H1 (cell line): Measurements from ENCODE around the gene CDK16. TPM values are rescaled to one million over a fixed set of nuclear protein-coding genes. Genes with fewer than 3 reads are reported as not detected.

ENCODE experiments used
- CTCF ChIA-PET: fragments of 300-600 bp; sonication (Branson Sonifier 250); formaldehyde crosslinking; loops from one replicate; lab custom pipeline; 2021; ENCODE audit not compliant: partially characterized antibody; lab: Charles Lee
- POLR2A ChIA-PET: fragments of 300-600 bp; sonication (Branson Sonifier 250); formaldehyde crosslinking; loops from one replicate; lab custom pipeline; 2021; ENCODE audit warnings: inconsistent platforms; ENCODE audit not compliant: partially characterized antibody; lab: Charles Lee
- DNase-seq, 2 experiments: peaks; one replicate each; pipeline versions ENCODE4 v3.0.0 to v3.0.0-alpha.2; 2010 to 2022; ENCODE audit warnings: low spot score in 2 of 2, low read depth in 1 of 2, mixed read lengths in 1 of 2
- FAIRE-seq: peaks from 2 replicates; lab custom pipeline; 2011; peaks lifted over from hg19 to GRCh38; lab: Jason Lieb, UNC
- H2AFZ ChIP-seq: 2 replicates; pipeline ENCODE4 v1.8.1; 2012; ENCODE audit warnings: low read length, inconsistent platforms
- H2AK5ac ChIP-seq: 2 replicates; pipeline ENCODE4 v1.6.1; 2013; ENCODE audit warnings: low read depth, low read length
- H2BK120ac ChIP-seq: replicated peaks from 2 replicates; pipeline ENCODE3; 2013; ENCODE audit warnings: low read depth, low read length, inconsistent platforms
- H2BK12ac ChIP-seq: 2 replicates; pipeline ENCODE4 v1.6.1; 2013; ENCODE audit warnings: low read depth, low read length
- H2BK15ac ChIP-seq: 2 replicates; pipeline ENCODE4 v1.6.1; 2013; ENCODE audit warnings: low read length
- H2BK20ac ChIP-seq: 2 replicates; pipeline ENCODE4 v1.6.1; 2013; ENCODE audit warnings: low read length
- H2BK5ac ChIP-seq: 2 replicates; pipeline ENCODE4 v1.6.1; 2013; ENCODE audit warnings: low read depth, low read length
- H3K14ac ChIP-seq: 2 replicates; pipeline ENCODE4 v1.6.1; 2013; ENCODE audit warnings: inconsistent platforms; ENCODE audit not compliant: insufficient read length
- H3K18ac ChIP-seq: 2 replicates; pipeline ENCODE4 v1.6.1; 2013; ENCODE audit warnings: low read length; ENCODE audit errors: extremely low read depth
- H3K23ac ChIP-seq: 2 replicates; pipeline ENCODE4 v1.6.1; 2013; ENCODE audit warnings: inconsistent platforms; ENCODE audit not compliant: insufficient read length
- H3K23me2 ChIP-seq: 2 replicates; pipeline ENCODE4 v1.6.1; 2013; ENCODE audit warnings: low read depth, low read length
- H3K27ac ChIP-seq: 2 replicates; pipeline ENCODE4 v1.6.1; 2011; ENCODE audit warnings: low read depth, low read length, inconsistent platforms
- H3K27me3 ChIP-seq, 4 experiments: replicated peaks in 1 of 4; 1 replicate in 1 of 4; 2 replicates in 3 of 4; pipeline versions ENCODE4 v1.6.1 to v1.8.1; 2011 to 2013; ENCODE audit warnings: low read length in 3 of 4, mild to moderate bottlenecking in 3 of 4, inconsistent platforms in 2 of 4, mixed read lengths in 2 of 4, moderate library complexity in 1 of 4; ENCODE audit not compliant: control insufficient read depth in 3 of 4, insufficient read depth in 3 of 4; ENCODE audit errors: extremely low read depth in 1 of 4
- H3K36me3 ChIP-seq, 4 experiments: 2 replicates each; pipeline versions ENCODE4 v1.6.1 to v1.8.1; 2011 to 2013; ENCODE audit warnings: mild to moderate bottlenecking in 4 of 4, low read length in 3 of 4, moderate library complexity in 2 of 4, control low read depth in 1 of 4, inconsistent platforms in 1 of 4; ENCODE audit not compliant: insufficient read depth in 4 of 4, control insufficient read depth in 2 of 4
- H3K4ac ChIP-seq: replicated peaks from 2 replicates; pipeline ENCODE3; 2013; ENCODE audit warnings: low read length, low read depth, mixed read lengths, inconsistent platforms; ENCODE audit not compliant: insufficient read length
- H3K4me1 ChIP-seq, 4 experiments: replicated peaks in 1 of 4; 1 replicate in 1 of 4; 2 replicates in 3 of 4; pipeline versions ENCODE4 v1.6.1 to v1.8.1; 2011 to 2013; ENCODE audit warnings: low read length in 3 of 4, inconsistent platforms in 2 of 4, mixed read lengths in 1 of 4; ENCODE audit not compliant: insufficient read depth in 4 of 4, control insufficient read depth in 3 of 4
- H3K4me2 ChIP-seq, 2 experiments: 2 replicates each; pipeline versions ENCODE4 v1.6.1 to v1.8.1; 2011 to 2013; ENCODE audit warnings: low read depth in 2 of 2, low read length in 2 of 2, control low read depth in 1 of 2, inconsistent platforms in 1 of 2, mild to moderate bottlenecking in 1 of 2; ENCODE audit not compliant: insufficient read depth in 1 of 2
- H3K4me3 ChIP-seq, 4 experiments: fragments of 200-600, 300-600 bp in 1 of 4; sonication (generic), shearing (Covaris generic), sonication (Bioruptor Twin) in 1 of 4; 2 replicates each; pipeline versions ENCODE4 v1.5.1 to v1.8.1; 2011 to 2016; ENCODE audit warnings: low read length in 4 of 4, low read depth in 3 of 4, control low read depth in 2 of 4, inconsistent platforms in 2 of 4, mild to moderate bottlenecking in 2 of 4, mixed read lengths in 1 of 4, moderate library complexity in 1 of 4; ENCODE audit not compliant: insufficient read depth in 2 of 4; ENCODE audit errors: extremely low read depth in 1 of 4
- H3K56ac ChIP-seq: replicated peaks from 2 replicates; pipeline ENCODE3; 2013; ENCODE audit warnings: low read depth, mild to moderate bottlenecking, mixed read lengths, low read length, inconsistent platforms; ENCODE audit not compliant: insufficient read length
- H3K79me1 ChIP-seq: 2 replicates; pipeline ENCODE4 v1.6.1; 2013; ENCODE audit warnings: low read depth, low read length, control low read depth
- H3K79me2 ChIP-seq, 2 experiments: 2 replicates each; pipeline versions ENCODE4 v1.6.1 to v1.8.1; 2012 to 2013; ENCODE audit warnings: low read length in 2 of 2, mild to moderate bottlenecking in 2 of 2, inconsistent platforms in 1 of 2; ENCODE audit not compliant: insufficient read depth in 2 of 2, control insufficient read depth in 1 of 2
- H3K9ac ChIP-seq, 4 experiments: replicated peaks in 1 of 4; 1 replicate in 1 of 4; 2 replicates in 3 of 4; pipeline versions ENCODE4 v1.6.1 to v1.8.1; 2011 to 2013; ENCODE audit warnings: low read depth in 3 of 4, low read length in 3 of 4, control low read depth in 2 of 4, mild to moderate bottlenecking in 2 of 4, moderate library complexity in 2 of 4, inconsistent platforms in 1 of 4; ENCODE audit errors: extremely low read depth in 1 of 4
- H3K9me3 ChIP-seq, 2 experiments: 2 replicates each; pipeline versions ENCODE4 v1.6.1 to v1.8.1; 2012 to 2013; ENCODE audit warnings: mild to moderate bottlenecking in 2 of 2, moderate library complexity in 2 of 2, control low read depth in 1 of 2, inconsistent platforms in 1 of 2, low read depth in 1 of 2, low read length in 1 of 2, mixed read lengths in 1 of 2; ENCODE audit not compliant: insufficient read depth in 2 of 2
- H4K20me1 ChIP-seq, 2 experiments: replicated peaks in 1 of 2; 2 replicates each; pipeline versions ENCODE3 to v1.8.1; 2011 to 2013; ENCODE audit warnings: inconsistent platforms in 2 of 2, low read length in 2 of 2, mild to moderate bottlenecking in 1 of 2; ENCODE audit not compliant: insufficient read depth in 2 of 2, control insufficient read depth in 1 of 2
- H4K5ac ChIP-seq: 2 replicates; pipeline ENCODE4 v1.6.1; 2013; ENCODE audit warnings: low read length, low read depth, mixed read lengths, inconsistent platforms; ENCODE audit not compliant: insufficient read length
- H4K8ac ChIP-seq: 2 replicates; pipeline ENCODE4 v1.8.0; 2013; ENCODE audit warnings: mild to moderate bottlenecking, moderate library complexity, low read length, inconsistent platforms; ENCODE audit not compliant: insufficient read depth; ENCODE audit errors: extremely low read depth
- H4K91ac ChIP-seq: replicated peaks from 2 replicates; pipeline ENCODE3; 2013; ENCODE audit warnings: low read length, mixed read lengths, inconsistent platforms; ENCODE audit not compliant: insufficient read length
- CEBPB ChIP-seq: IDR thresholded peaks from 2 replicates; pipeline ENCODE4 v1.6.1; 2012; ENCODE audit warnings: low read depth, low read length
- FOSL1 ChIP-seq: IDR thresholded peaks from 2 replicates; pipeline ENCODE4 v1.6.1; 2011; ENCODE audit warnings: mild to moderate bottlenecking, low read depth, low read length, moderate library complexity; ENCODE audit not compliant: insufficient read depth
- GTF2F1 ChIP-seq: IDR thresholded peaks from 2 replicates; pipeline ENCODE4 v1.6.1; 2012; ENCODE audit warnings: low read depth, low read length, improper control_type of control experiment, borderline replicate concordance
- POU5F1 ChIP-seq: IDR thresholded peaks from 2 replicates; pipeline ENCODE4 v1.6.1; 2011; ENCODE audit warnings: low read depth, mild to moderate bottlenecking, low read length, moderate library complexity
- RBBP5 ChIP-seq: IDR thresholded peaks from 2 replicates; pipeline ENCODE4 v1.7.1; 2012; ENCODE audit warnings: low read depth, mild to moderate bottlenecking, inconsistent platforms, low read length, moderate library complexity, borderline replicate concordance
- SAP30 ChIP-seq: fragments of 300-600 bp; sonication (generic); IDR thresholded peaks from 2 replicates; pipeline ENCODE4 v1.7.1; 2012; ENCODE audit warnings: low read length, moderate library complexity, mild to moderate bottlenecking, inconsistent platforms; ENCODE audit not compliant: insufficient read depth, insufficient replicate concordance
- SIX5 ChIP-seq: IDR thresholded peaks from 2 replicates; pipeline ENCODE4 v1.6.1; 2011; ENCODE audit warnings: mild to moderate bottlenecking, low read depth, low read length
- SP1 ChIP-seq: IDR thresholded peaks from 2 replicates; pipeline ENCODE4 v1.6.1; 2011; ENCODE audit warnings: low read depth, low read length
- SP4 ChIP-seq: IDR thresholded peaks from 2 replicates; pipeline ENCODE4 v1.6.1; 2012; ENCODE audit warnings: low read length, inconsistent platforms
- TAF1 ChIP-seq: IDR thresholded peaks from 2 replicates; pipeline ENCODE4 v1.6.1; 2011; ENCODE audit warnings: mild to moderate bottlenecking, low read depth, low read length
- TCF12 ChIP-seq: IDR thresholded peaks from 2 replicates; pipeline ENCODE4 v1.6.1; 2011; ENCODE audit warnings: low read depth, mild to moderate bottlenecking, low read length
- TEAD4 ChIP-seq: IDR thresholded peaks from 2 replicates; pipeline ENCODE4 v1.6.1; 2012; ENCODE audit warnings: low read depth, low read length, inconsistent platforms, mixed read lengths
- WGBS, 2 experiments: shearing (Covaris generic) in 1 of 2; methylation state at CpG; one replicate each; pipeline versions ENCODE4 v1.1.6 to v1.1.7; 2013 to 2015; ENCODE audit warnings: low lambda C conversion rate in 2 of 2, mixed read lengths in 2 of 2, inconsistent platforms in 1 of 2, low coverage in 1 of 2, missing lambda C conversion rate in 1 of 2; ENCODE audit not compliant: insufficient replicate concordance in 2 of 2, insufficient coverage in 1 of 2, insufficient read length in 1 of 2; ENCODE audit errors: extremely low coverage in 1 of 2, missing lambda C conversion rate in 1 of 2; 5-methylcytosine and 5-hydroxymethylcytosine counted together
- polyA plus RNA-seq, 7 experiments: library from polyadenylated mRNA; depleted of rRNA in 3 of 7; stranded (reverse) in 5 of 7; unstranded in 2 of 7; fragments of >200 nt in 5 of 7; fragments of 200-250 nt in 2 of 7; gene quantifications; 1 replicate in 5 of 7; 2 replicates in 1 of 7; 4 replicates in 1 of 7; pipeline versions ENCODE4 v1.2.1 to v1.2.3, GENCODE V29; 2011 to 2013; ENCODE audit warnings: missing spikeins in 2 of 7, mixed read lengths in 2 of 7
- total RNA-seq: library from RNA; stranded (reverse); fragmentation: NEBNext Ultra II Directional; extraction: Animal tissue kit (Norgen Biotek cat#: 25700); gene quantifications from 2 replicates; pipeline ENCODE4 v1.2.1, GENCODE V29; 2021

Gene CDK16
- total and polyA plus RNA-seq, 2 of the 8 experiments (the other 6 are each of a cell fraction or from before 2014, with no cell fraction given) = 124 to 204 TPM

DNA sequence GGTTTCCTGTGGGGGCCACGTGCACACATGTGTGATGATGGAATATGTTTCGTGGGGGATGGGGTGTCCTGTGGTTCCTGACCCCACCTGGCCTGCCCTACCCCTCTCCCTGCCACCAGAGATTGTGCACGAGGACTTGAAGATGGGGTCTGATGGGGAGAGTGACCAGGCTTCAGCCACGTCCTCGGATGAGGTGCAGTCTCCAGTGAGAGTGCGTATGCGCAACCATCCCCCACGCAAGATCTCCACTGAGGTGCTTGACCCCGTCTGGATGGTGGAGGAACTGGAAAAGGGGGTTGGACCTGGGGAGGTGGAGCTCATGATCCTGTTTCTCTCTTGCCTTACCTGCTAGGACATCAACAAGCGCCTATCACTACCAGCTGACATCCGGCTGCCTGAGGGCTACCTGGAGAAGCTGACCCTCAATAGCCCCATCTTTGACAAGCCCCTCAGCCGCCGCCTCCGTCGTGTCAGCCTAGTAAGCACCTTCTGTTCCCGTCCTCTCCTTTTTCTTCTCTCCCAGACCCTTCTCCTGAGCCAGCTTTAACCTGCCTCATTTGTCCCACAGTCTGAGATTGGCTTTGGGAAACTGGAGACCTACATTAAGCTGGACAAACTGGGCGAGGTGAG is 5.9 kb downstream of the CDK16 start:
- Histone ChIP-seq H2BK15ac (no peak overlapping the region), H3K56ac (no peak overlapping the region), H2BK20ac (no peak overlapping the region), H2BK120ac (no peak overlapping the region), H3K23me2 (peaks cover 5% of the 10 kb centered on the region; the same call in 1 of the 2 replicates), H3K9me3 (no peaks in the 10 kb centered on the region), H3K4me3 (no peak overlapping the region), H3K27me3 (no peaks in the 10 kb centered on the region), H4K20me1 (peaks cover 9 to 30% of the 10 kb centered on the region in 2 experiments), H3K27ac (no peak overlapping the region), H3K4me2 (no peak overlapping the region), H4K5ac (no peak overlapping the region), H3K4ac (no peak overlapping the region), H3K23ac (no peak overlapping the region), H2BK5ac (no peak overlapping the region), H3K4me1 (peaks cover 0 to 8% (median 1%) of the 10 kb centered on the region in 4 experiments; a peak in 3 of 7 replicates), H4K8ac (no peak overlapping the region; the same call in 1 of the 2 replicates), H3K18ac (no peak overlapping the region), H3K79me2 (peaks cover 19 to 30% of the 10 kb centered on the region in 2 experiments), H2BK12ac (no peak overlapping the region), H3K9ac (no peak overlapping the region), H3K79me1 (peaks cover 2% of the 10 kb centered on the region; the same call in 1 of the 2 replicates), H3K36me3 (peaks cover 9 to 61% (median 38%) of the 10 kb centered on the region in 4 experiments; a peak in 7 of 8 replicates), H2AFZ (no peak overlapping the region), H2AK5ac (no peak overlapping the region), H4K91ac (no peak overlapping the region), H3K14ac (no peak overlapping the region)
- ChIA-PET POLR2A (interaction anchor here (1.1 to 1.8 kb wide), 4 partner anchors 9 to 299 kb away, joined by 3 to 5 read pairs (median 4); no protein-coding TSS in a partner anchor), CTCF (no interaction called here)
- TF ChIP-seq GTF2F1 = no peak
- TF ChIP-seq RBBP5 = no peak
- TF ChIP-seq TEAD4 = no peak
- TF ChIP-seq CEBPB = no peak
- TF ChIP-seq SIX5 = no peak
- no peak for TF ChIP-seq TCF12
- TF ChIP-seq SP1 = no peak
- TF ChIP-seq TAF1 = no peak
- no peak for TF ChIP-seq POU5F1
- TF ChIP-seq FOSL1 = no peak
- no peak for TF ChIP-seq SP4
- TF ChIP-seq SAP30 = no peak
- DNase-seq = no peak
- WGBS, 2 experiments = 93% methylated on average over 14 of the region's 17 CpGs; no CpG with 5 or more reads in 1 of the 2 experiments
- FAIRE-seq = no peak
